Loucy (cell line): Measurements from ENCODE around the gene GAPDHS.

ENCODE experiments used
- CTCF ChIP-seq: fragments of 200-600 bp; sonication (generic); conservative IDR thresholded peaks from 2 replicates; pipeline ENCODE4 v1.5.1; 2014; ENCODE audit warnings: mild to moderate bottlenecking, antibody characterized with exemption, low read length
- EZH2phosphoT487 ChIP-seq: fragments of 200-600 bp; IDR thresholded peaks from 2 replicates; pipeline ENCODE4 v1.6.1; 2018; ENCODE audit warnings: antibody characterized with exemption, mild to moderate bottlenecking, moderate library complexity, borderline replicate concordance

GRCh38 chr19:35578707-35579106, 45.5 kb downstream of the GAPDHS start:
- no peak for TF ChIP-seq CTCF
- no peak for TF ChIP-seq EZH2phosphoT487
